Keratinocyte (primary cell): ENCODE results near the gene RBM19. TPM values are rescaled to one million over a fixed set of nuclear protein-coding genes. Genes with fewer than 3 reads are reported as not detected.

ENCODE experiments used
- DNase-seq: peaks from one replicate; pipeline ENCODE4 v3.0.0-alpha.2; 2011; ENCODE audit warnings: low read depth, missing footprints, low spot score
- FAIRE-seq: peaks from 2 replicates; lab custom pipeline; 2011; peaks lifted over from hg19 to GRCh38; lab: Jason Lieb, UNC
- H2AFZ ChIP-seq: 2 replicates; pipeline ENCODE4 v1.6.0; 2012; ENCODE audit warnings: low read length, control low read depth, inconsistent platforms; ENCODE audit not compliant: control insufficient read depth
- H3K27ac ChIP-seq: 2 replicates; pipeline ENCODE4 v1.5.1; 2011; ENCODE audit warnings: low read length; ENCODE audit not compliant: control insufficient read depth, insufficient read depth
- H3K27me3 ChIP-seq: 3 replicates; pipeline ENCODE4 v1.6.0; 2011; ENCODE audit warnings: low read length; ENCODE audit not compliant: control insufficient read depth, insufficient read depth; ENCODE audit errors: extremely low read depth
- H3K36me3 ChIP-seq, 2 experiments: 2 replicates in 1 of 2; 3 replicates in 1 of 2; pipeline ENCODE4 v1.5.1; 2011; ENCODE audit warnings: low read length in 2 of 2, mild to moderate bottlenecking in 1 of 2; ENCODE audit not compliant: control insufficient read depth in 2 of 2, insufficient read depth in 2 of 2; ENCODE audit errors: extremely low read depth in 1 of 2
- H3K4me1 ChIP-seq: 3 replicates; pipeline ENCODE4 v1.5.1; 2011; ENCODE audit warnings: low read length; ENCODE audit not compliant: control insufficient read depth, insufficient read depth; ENCODE audit errors: extremely low read depth
- H3K4me2 ChIP-seq: 3 replicates; pipeline ENCODE4 v1.6.0; 2011; ENCODE audit warnings: low read depth, low read length; ENCODE audit not compliant: control insufficient read depth, insufficient read depth; ENCODE audit errors: extremely low read depth
- H3K4me3 ChIP-seq, 3 experiments: fragments of 200-600 bp in 1 of 3; sonication (generic) in 1 of 3; 2 replicates in 2 of 3; 3 replicates in 1 of 3; pipeline ENCODE4 v1.5.1; 2011 to 2016; ENCODE audit warnings: low read length in 3 of 3, mild to moderate bottlenecking in 3 of 3, control low read depth in 2 of 3, inconsistent platforms in 1 of 3, low read depth in 1 of 3, mixed read lengths in 1 of 3, mixed run types in 1 of 3, moderate library complexity in 1 of 3; ENCODE audit not compliant: control insufficient read depth in 2 of 3, insufficient read depth in 2 of 3; ENCODE audit errors: extremely low read depth in 1 of 3
- H3K79me2 ChIP-seq: 2 replicates; pipeline ENCODE4 v1.6.0; 2012; ENCODE audit warnings: low read length; ENCODE audit not compliant: control insufficient read depth, insufficient read depth
- H3K9ac ChIP-seq: 3 replicates; pipeline ENCODE4 v1.6.0; 2011; ENCODE audit warnings: low read length; ENCODE audit not compliant: control insufficient read depth, insufficient read depth; ENCODE audit errors: extremely low read depth
- H3K9me1 ChIP-seq: 3 replicates; pipeline ENCODE4 v1.6.0; 2011; ENCODE audit warnings: low read length; ENCODE audit not compliant: control insufficient read depth, insufficient read depth; ENCODE audit errors: extremely low read depth
- H3K9me3 ChIP-seq: 2 replicates; pipeline ENCODE4 v1.5.1; 2012; ENCODE audit warnings: low read depth, low read length; ENCODE audit not compliant: control insufficient read depth
- H4K20me1 ChIP-seq: 3 replicates; pipeline ENCODE4 v1.6.0; 2011; ENCODE audit warnings: low read length; ENCODE audit not compliant: control insufficient read depth, insufficient read depth; ENCODE audit errors: extremely low read depth
- CTCF ChIP-seq, 3 experiments: IDR thresholded peaks in 1 of 3; conservative IDR thresholded peaks in 1 of 3; optimal IDR thresholded peaks in 1 of 3; 2 replicates in 2 of 3; 3 replicates in 1 of 3; pipeline versions ENCODE3 to v1.5.1; 2011; ENCODE audit warnings: low read length in 3 of 3, mild to moderate bottlenecking in 3 of 3, moderate library complexity in 2 of 3, control low read depth in 1 of 3, inconsistent platforms in 1 of 3; ENCODE audit not compliant: insufficient read depth in 2 of 3; ENCODE audit errors: extremely low read depth in 1 of 3
- EZH2 ChIP-seq: IDR thresholded peaks from one replicate; pipeline ENCODE4 v1.6.1; 2012; ENCODE audit warnings: inconsistent platforms, mild to moderate bottlenecking, low read length, moderate library complexity
- dilution Hi-C: fragments of 300-500 bp; cut with MboI; formaldehyde crosslinking; loops from one replicate; pipeline ENCODE4 v1.7.0; 2020; ENCODE audit warnings: low sequenced_read_pairs; ENCODE audit not compliant: extremely low pct_ligation_motif_present
- polyA plus RNA-seq, 5 experiments: library from polyadenylated mRNA; depleted of rRNA in 3 of 5; stranded (reverse) in 3 of 5; stranded (forward) in 1 of 5; unstranded in 1 of 5; fragments of >200 nt; gene quantifications; 1 replicate in 1 of 5; 2 replicates in 3 of 5; 3 replicates in 1 of 5; pipeline versions ENCODE4 v1.2.1 to v1.2.3, GENCODE V29; 2011 to 2012; ENCODE audit warnings: missing spikeins in 2 of 5, low read depth in 1 of 5, low replicate concordance in 1 of 5

The RBM19 gene
- polyA plus RNA-seq, 1 donor (not counting 4 experiments of a cell fraction or from before 2014, with no cell fraction given), result 14.6 TPM

GRCh38 chr12:113898466-113898865 is 67.7 kb downstream of the RBM19 start:
- H3K27ac ChIP-seq, result no peak overlapping the region
- no peaks in the 10 kb centered on the region for H4K20me1 ChIP-seq
- no peaks in the 10 kb centered on the region for H3K27me3 ChIP-seq
- peaks cover 3 to 4% of the 10 kb centered on the region in 2 experiments for H3K36me3 ChIP-seq
- no peak overlapping the region for H3K4me3 ChIP-seq
- FAIRE-seq (no peak), DNase-seq (no peak)
- peaks cover 31% of the 10 kb centered on the region for H3K4me1 ChIP-seq
- dilution Hi-C loops, result no loop called here
- H3K9ac ChIP-seq, result no peak overlapping the region
- TF ChIP-seq CTCF (optimal IDR thresholded peaks at IDR 0.05 in 1 of 3, IDR thresholded peaks at IDR 0.05 in 1 of 3, conservative IDR thresholded peaks at IDR 0.05 in 1 of 3; ENCODE audit: extremely low read depth in 1 of 3, insufficient read depth in 2 of 3, low read length in 3 of 3) (no peak), EZH2 (no peak)
- H2AFZ ChIP-seq, result no peak overlapping the region
- no peaks in the 10 kb centered on the region for H3K9me1 ChIP-seq
- no peaks in the 10 kb centered on the region for H3K79me2 ChIP-seq
- H3K4me2 ChIP-seq, result no peak overlapping the region
- H3K9me3 ChIP-seq, result no peaks in the 10 kb centered on the region

- Histone ChIP-seq H3K4me1 (peaks cover 31% of the 10 kb centered on the region), H4K20me1 (no peaks in the 10 kb centered on the region), H3K27ac (no peak overlapping the region), H3K79me2 (no peaks in the 10 kb centered on the region), H3K4me3 (no peak overlapping the region), H3K4me2 (no peak overlapping the region), H2AFZ (no peak overlapping the region), H3K9me3 (no peaks in the 10 kb centered on the region), H3K9me1 (no peaks in the 10 kb centered on the region), H3K9ac (no peak overlapping the region), H3K27me3 (no peaks in the 10 kb centered on the region), H3K36me3 (peaks cover 0 to 1% of the 10 kb centered on the region in 2 experiments)
- no peak for FAIRE-seq
- dilution Hi-C loops, result no loop called here
- TF ChIP-seq CTCF (optimal IDR thresholded peaks at IDR 0.05 in 1 of 3, IDR thresholded peaks at IDR 0.05 in 1 of 3, conservative IDR thresholded peaks at IDR 0.05 in 1 of 3; ENCODE audit: extremely low read depth in 1 of 3, insufficient read depth in 2 of 3, low read length in 3 of 3) (no peak), EZH2 (no peak)
- no peak for DNase-seq
These were observed 68.7 kb downstream of the RBM19 start for GRCh38 chr12:113897406-113897805.
